Stomach (tissue), 4 donors: ENCODE results near the gene EFNA3.

ENCODE experiments used
- CTCF ChIP-seq, 7 experiments: fragments of 450-650 bp in 4 of 7; fragments of 200-600 bp in 3 of 7; sonication (generic) in 3 of 7; IDR thresholded peaks; one replicate each; pipeline ENCODE4 v1.5.1; 2016 to 2019; ENCODE audit warnings: antibody characterized with exemption in 7 of 7, control low read depth in 2 of 7, mild to moderate bottlenecking in 1 of 7
- EP300 ChIP-seq: sonication (generic); formaldehyde crosslinking; IDR thresholded peaks from one replicate; pipeline ENCODE4 v1.6.1; 2017; ENCODE audit warnings: antibody characterized with exemption
- POLR2A ChIP-seq, 4 donors: fragments of 450-650 bp; IDR thresholded peaks; one replicate each; pipeline ENCODE4 v1.6.1; 2016; ENCODE audit warnings: antibody characterized with exemption in 4 of 4, control low read depth in 2 of 4, mild to moderate bottlenecking in 1 of 4, moderate library complexity in 1 of 4
- POLR2AphosphoS5 ChIP-seq, 3 donors: sonication (generic); formaldehyde crosslinking; IDR thresholded peaks; one replicate each; pipeline ENCODE4 v1.6.1; 2016; ENCODE audit warnings: antibody characterized with exemption in 3 of 3

- TF ChIP-seq CTCF (IDR thresholded peaks at IDR 0.05) (no peak), EP300 (no peak), POLR2AphosphoS5 (IDR thresholded peaks at IDR 0.05) (no peak), POLR2A (IDR thresholded peaks at IDR 0.05) (no peak)
Observed at GRCh38 chr1:155030899-155031298, 47.7 kb upstream of the EFNA3 start.
